ENCODE data around the gene BOLL.

BOLL gene

GRCh38 chr2:197804758-197805714 is 19.9 kb upstream of the BOLL start:
- Mint-ChIP-seq H3K4me1 (ENCODE audit: low read depth) (peaks cover 53% of the 10 kb centered on the region), H3K9me3 (no peaks in the 10 kb centered on the region), H3K4me3 (peak overlapping the region; percentile 91), H3K27me3 (no peaks in the 10 kb centered on the region), H3K36me3 (ENCODE audit: low read depth) (peaks cover 2% of the 10 kb centered on the region), H3K27ac (peak overlapping the region; percentile 81)
- DNase-seq: peak; percentile 72

- Mint-ChIP-seq H3K9me3 (no peaks in the 10 kb centered on the region), H3K4me3 (peak within 1 kb of the TSS; percentile 91), H3K36me3 (ENCODE audit: low read depth) (peaks cover 2% of the 10 kb centered on the region), H3K4me1 (ENCODE audit: low read depth) (peaks cover 46% of the 10 kb centered on the region), H3K27ac (peak within 1 kb of the TSS; percentile 81), H3K27me3 (peaks cover under 1% of the 10 kb centered on the region)
- peak; percentile 92 for DNase-seq
These were observed 19.1 kb upstream of the BOLL start, which contains the start of gene PLCL1 for GRCh38 chr2:197804049-197804757. TSS of gene PLCL1 (plus strand) at chr2:197804593.

GRCh38 chr2:197803033-197803444 is 17.9 kb upstream of the BOLL start:
- peaks cover 5% of the 10 kb centered on the region for H3K27me3 Mint-ChIP-seq

GRCh38 chr2:197801033-197801432 is 15.9 kb upstream of the BOLL start:
- Mint-ChIP-seq H3K36me3 (ENCODE audit: low read depth) (peaks cover 2% of the 10 kb centered on the region), H3K27me3 (peaks cover 11% of the 10 kb centered on the region), H3K4me1 (ENCODE audit: low read depth) (peaks cover 21% of the 10 kb centered on the region), H3K9me3 (no peaks in the 10 kb centered on the region), H3K4me3 (no peak overlapping the region), H3K27ac (no peak overlapping the region)
- DNase-seq: no peak

More at GRCh38 chr2:197803033-197803444, 17.9 kb upstream of the BOLL start:
- H3K4me3 Mint-ChIP-seq: no peak overlapping the region
- H3K4me1 Mint-ChIP-seq (ENCODE audit: low read depth): peaks cover 36% of the 10 kb centered on the region
- H3K9me3 Mint-ChIP-seq: no peaks in the 10 kb centered on the region
- H3K27ac Mint-ChIP-seq: no peak overlapping the region
- peaks cover 2% of the 10 kb centered on the region for H3K36me3 Mint-ChIP-seq (ENCODE audit: low read depth)
- no peak for DNase-seq

- H3K9me3 Mint-ChIP-seq: no peaks in the 10 kb centered on the region
- peaks cover 11% of the 10 kb centered on the region for H3K27me3 Mint-ChIP-seq
- no peak for DNase-seq
- H3K4me3 Mint-ChIP-seq: no peak overlapping the region
- peaks cover 20% of the 10 kb centered on the region for H3K4me1 Mint-ChIP-seq (ENCODE audit: low read depth)
- no peak overlapping the region for H3K27ac Mint-ChIP-seq
- peaks cover 2% of the 10 kb centered on the region for H3K36me3 Mint-ChIP-seq (ENCODE audit: low read depth)
These were observed 15.0 kb upstream of the BOLL start for GRCh38 chr2:197800091-197800490.

- Mint-ChIP-seq H3K9me3 (no peaks in the 10 kb centered on the region), H3K27me3 (peaks cover 15% of the 10 kb centered on the region), H3K27ac (no peak overlapping the region), H3K4me1 (ENCODE audit: low read depth) (peaks cover 23% of the 10 kb centered on the region), H3K4me3 (no peak overlapping the region), H3K36me3 (ENCODE audit: low read depth) (no peaks in the 10 kb centered on the region)
- no peak for DNase-seq
These were observed 13.9 kb upstream of the BOLL start for GRCh38 chr2:197799068-197799467.

GRCh38 chr2:197798187-197798586 is 13.1 kb upstream of the BOLL start:
- H3K27ac Mint-ChIP-seq: no peak overlapping the region
- H3K27me3 Mint-ChIP-seq: peaks cover 19% of the 10 kb centered on the region
- H3K36me3 Mint-ChIP-seq (ENCODE audit: low read depth): no peaks in the 10 kb centered on the region
- DNase-seq: no peak
- no peaks in the 10 kb centered on the region for H3K9me3 Mint-ChIP-seq
- no peak overlapping the region for H3K4me3 Mint-ChIP-seq
- H3K4me1 Mint-ChIP-seq (ENCODE audit: low read depth): peaks cover 16% of the 10 kb centered on the region

GRCh38 chr2:197795277-197795676 is 10.2 kb upstream of the BOLL start:
- H3K4me1 Mint-ChIP-seq (ENCODE audit: low read depth): peaks cover 12% of the 10 kb centered on the region
- H3K9me3 Mint-ChIP-seq: no peaks in the 10 kb centered on the region
- H3K27ac Mint-ChIP-seq: peak overlapping the region; percentile 15
- no peaks in the 10 kb centered on the region for H3K36me3 Mint-ChIP-seq (ENCODE audit: low read depth)
- H3K27me3 Mint-ChIP-seq: peaks cover 32% of the 10 kb centered on the region
- H3K4me3 Mint-ChIP-seq: no peak overlapping the region
- no peak for DNase-seq

GRCh38 chr2:197793456-197793855 is 8.3 kb upstream of the BOLL start:
- Mint-ChIP-seq H3K27me3 (peaks cover 32% of the 10 kb centered on the region), H3K27ac (no peak overlapping the region), H3K4me1 (ENCODE audit: low read depth) (peaks cover 12% of the 10 kb centered on the region), H3K36me3 (ENCODE audit: low read depth) (no peaks in the 10 kb centered on the region), H3K9me3 (no peaks in the 10 kb centered on the region), H3K4me3 (no peak overlapping the region)
- DNase-seq: no peak

- no peaks in the 10 kb centered on the region for H3K9me3 Mint-ChIP-seq
- H3K4me1 Mint-ChIP-seq (ENCODE audit: low read depth): peaks cover 6% of the 10 kb centered on the region
- H3K4me3 Mint-ChIP-seq: peak overlapping the region; percentile 70
- H3K27ac Mint-ChIP-seq: no peak overlapping the region
- H3K27me3 Mint-ChIP-seq: peaks cover 37% of the 10 kb centered on the region
- DNase-seq: peak; percentile 79
- no peaks in the 10 kb centered on the region for H3K36me3 Mint-ChIP-seq (ENCODE audit: low read depth)
These were observed 1.1 kb upstream of the BOLL start for GRCh38 chr2:197786010-197786877.

- Mint-ChIP-seq H3K4me1 (ENCODE audit: low read depth) (peaks cover 6% of the 10 kb centered on the region), H3K9me3 (no peaks in the 10 kb centered on the region), H3K27me3 (peaks cover 19% of the 10 kb centered on the region), H3K4me3 (no peak overlapping the region), H3K27ac (no peak overlapping the region), H3K36me3 (ENCODE audit: low read depth) (no peaks in the 10 kb centered on the region)
- no peak for DNase-seq
These were observed 3.0 kb downstream of the BOLL start for GRCh38 chr2:197782126-197782525.

- no peak for DNase-seq
- H3K4me3 Mint-ChIP-seq: no peak overlapping the region
- peaks cover 4% of the 10 kb centered on the region for H3K4me1 Mint-ChIP-seq (ENCODE audit: low read depth)
- H3K27me3 Mint-ChIP-seq: peaks cover 9% of the 10 kb centered on the region
- no peak overlapping the region for H3K27ac Mint-ChIP-seq
- H3K36me3 Mint-ChIP-seq (ENCODE audit: low read depth): no peaks in the 10 kb centered on the region
- H3K9me3 Mint-ChIP-seq: no peaks in the 10 kb centered on the region
These were observed 5.9 kb downstream of the BOLL start for GRCh38 chr2:197779261-197779660.

GRCh38 chr2:197777823-197778407 is 7.2 kb downstream of the BOLL start:
- H3K9me3 Mint-ChIP-seq: no peaks in the 10 kb centered on the region
- peaks cover 6% of the 10 kb centered on the region for H3K27me3 Mint-ChIP-seq
- H3K4me1 Mint-ChIP-seq (ENCODE audit: low read depth): peaks cover 4% of the 10 kb centered on the region
- no peak overlapping the region for H3K4me3 Mint-ChIP-seq
- DNase-seq: no peak
- H3K36me3 Mint-ChIP-seq (ENCODE audit: low read depth): no peaks in the 10 kb centered on the region
- H3K27ac Mint-ChIP-seq: no peak overlapping the region

- Mint-ChIP-seq H3K36me3 (ENCODE audit: low read depth) (peaks cover 2% of the 10 kb centered on the region), H3K27me3 (peaks cover 16% of the 10 kb centered on the region), H3K4me1 (ENCODE audit: low read depth) (no peaks in the 10 kb centered on the region), H3K9me3 (peaks cover 14% of the 10 kb centered on the region), H3K27ac (no peak overlapping the region), H3K4me3 (no peak overlapping the region)
- DNase-seq: no peak
These were observed 24.8 kb downstream of the BOLL start for GRCh38 chr2:197760293-197760657.

Data from activated T-cell treated with anti-CD3 and anti-CD28 coated beads, Interleukin-2, amount 50 U/mL, for 24 hours (primary cell).